Stomach (tissue), 4 donors: Measurements from ENCODE around the gene FBXW11.

Source experiments
- CTCF ChIP-seq, 7 experiments: fragments of 450-650 bp in 4 of 7; fragments of 200-600 bp in 3 of 7; sonication (generic) in 3 of 7; IDR thresholded peaks; one replicate each; pipeline ENCODE4 v1.5.1; 2016 to 2019; ENCODE audit warnings: antibody characterized with exemption in 7 of 7, control low read depth in 2 of 7, mild to moderate bottlenecking in 1 of 7
- EP300 ChIP-seq: sonication (generic); formaldehyde crosslinking; IDR thresholded peaks from one replicate; pipeline ENCODE4 v1.6.1; 2017; ENCODE audit warnings: antibody characterized with exemption
- POLR2A ChIP-seq, 4 donors: fragments of 450-650 bp; IDR thresholded peaks; one replicate each; pipeline ENCODE4 v1.6.1; 2016; ENCODE audit warnings: antibody characterized with exemption in 4 of 4, control low read depth in 2 of 4, mild to moderate bottlenecking in 1 of 4, moderate library complexity in 1 of 4
- POLR2AphosphoS5 ChIP-seq, 3 donors: sonication (generic); formaldehyde crosslinking; IDR thresholded peaks; one replicate each; pipeline ENCODE4 v1.6.1; 2016; ENCODE audit warnings: antibody characterized with exemption in 3 of 3

- TF ChIP-seq CTCF (IDR thresholded peaks at IDR 0.05), result no peak
- no peak for TF ChIP-seq EP300
- no peak for TF ChIP-seq POLR2AphosphoS5 (IDR thresholded peaks at IDR 0.05)
- no peak for TF ChIP-seq POLR2A (IDR thresholded peaks at IDR 0.05)
Measured at GRCh38 chr5:171989946-171990712, 16.3 kb downstream of the FBXW11 start.
